Stimulated activated CD4-positive, alpha-beta T cell treated with anti-CD3 and anti-CD28 coated beads, Interleukin-15, amount 100 ng/mL, for 1 hour (primary cell): ENCODE results near the gene TPR.
"Not testable (repeated sequence)": the region's sequence is repeated elsewhere in the genome, so short reads cannot be mapped to it uniquely, and the experiment has no call there.

Experiments used
- DNase-seq, 2 donors: peaks; one replicate each; pipeline ENCODE4 v3.0.0-alpha.2; 2020; ENCODE audit warnings: low read depth in 1 of 2, low spot score in 1 of 2

The TPR gene

DNA sequence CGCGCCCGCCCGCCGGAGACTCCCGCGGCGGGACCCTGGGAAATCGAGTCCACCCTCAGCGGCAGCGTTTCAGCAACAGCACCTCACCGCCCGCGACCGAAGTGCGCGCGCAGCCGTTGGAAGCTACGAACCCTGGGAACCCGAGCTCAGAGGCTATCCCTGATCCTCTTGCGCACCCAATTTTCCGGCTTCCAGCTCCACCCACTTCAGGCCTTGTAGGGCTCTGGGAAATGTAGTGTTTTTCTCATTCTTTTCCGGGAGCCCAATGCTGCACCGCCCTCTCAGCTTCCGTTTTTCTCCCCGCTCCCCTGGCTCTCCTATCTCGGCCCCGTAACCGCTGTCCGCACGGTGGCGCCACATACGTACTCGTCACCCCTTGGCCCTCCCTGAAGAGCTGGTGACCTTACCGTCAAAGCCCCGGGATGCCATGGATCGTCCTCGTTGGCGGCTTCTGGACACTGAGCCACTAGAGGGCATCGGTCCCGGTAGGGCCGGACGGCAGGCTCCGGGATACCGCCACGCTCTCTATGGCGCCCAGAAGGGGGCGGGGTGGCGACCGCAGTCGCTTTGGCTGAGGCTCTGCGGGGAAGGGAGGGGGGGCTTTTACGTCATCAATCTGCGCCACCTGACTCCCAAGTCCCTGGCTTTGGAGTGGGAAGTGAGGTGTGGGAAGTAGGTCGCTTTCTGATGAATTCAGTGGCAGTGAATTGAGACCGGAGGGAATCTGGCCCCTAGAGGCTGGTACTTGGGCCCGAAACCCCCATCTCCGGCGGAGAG, at the start of gene TPR, which contains the start of gene ODR4:
TSS of gene TPR (minus strand) at position 102 of the 777 bp plus-strand sequence. CDS start 225 bp downstream, outside the sequence.
TSS of gene ODR4 (plus strand) at position 687 of the 777 bp plus-strand sequence. CDS start 3,948 bp downstream, outside the sequence.
- peak; percentile 86 to 93 for DNase-seq

DNA sequence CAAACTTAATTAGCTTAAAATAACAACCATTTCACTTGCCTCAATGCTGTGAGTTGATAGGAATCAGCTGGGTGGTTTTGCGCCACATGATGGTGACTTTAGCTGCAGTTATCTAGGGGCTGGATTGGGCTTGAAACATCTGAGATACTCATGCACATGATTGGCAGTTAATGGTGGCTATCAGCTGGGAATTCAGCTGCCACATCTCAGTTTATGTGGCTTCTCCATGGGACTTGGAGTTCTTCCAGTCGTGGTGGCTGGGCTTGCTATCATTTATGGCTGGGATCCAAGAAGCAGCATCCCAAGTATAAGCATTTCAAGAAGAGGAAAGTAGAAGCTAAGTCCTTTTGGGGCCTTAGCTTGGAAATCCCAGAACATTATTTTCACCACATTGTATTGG, 49.5 kb upstream of the TPR start:
- no peak for DNase-seq

DNA sequence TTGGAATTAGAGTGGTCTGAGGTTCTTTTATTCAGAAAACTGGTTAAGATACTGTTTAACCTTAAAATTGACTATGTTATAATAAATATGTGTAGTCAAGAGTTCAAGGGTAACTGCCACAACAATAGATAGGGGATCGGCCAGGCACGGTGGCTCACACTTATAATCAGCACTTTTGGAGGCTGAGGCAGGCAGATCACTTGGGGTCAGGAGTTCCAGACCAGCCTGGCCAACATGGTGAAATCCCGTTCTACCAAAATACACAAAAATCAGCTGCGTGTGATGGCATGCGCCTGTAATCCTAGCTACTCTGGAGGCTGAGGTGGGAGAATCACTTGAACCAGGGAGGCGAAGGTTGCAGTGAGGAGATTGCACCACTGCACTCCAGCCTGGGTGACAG, 46.4 kb upstream of the TPR start:
- DNase-seq: no peak

DNA sequence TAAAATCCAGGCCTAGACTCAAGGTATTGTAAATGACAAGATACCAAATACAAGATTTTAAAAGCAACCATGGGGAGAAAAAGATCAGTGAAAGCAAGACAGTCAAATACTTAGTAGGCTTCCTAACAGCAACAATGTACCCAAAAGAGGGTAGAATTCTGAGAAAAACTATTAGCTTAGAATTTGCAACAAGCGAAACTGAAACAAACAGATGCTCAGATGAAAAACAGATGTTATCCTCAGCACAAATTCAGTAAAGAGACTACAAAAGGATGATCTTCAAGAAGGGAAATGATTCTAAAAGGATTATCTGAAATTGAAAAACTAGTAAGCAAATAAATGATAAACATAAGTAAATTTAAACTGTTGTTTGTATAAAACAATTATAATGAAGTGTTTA, 45.9 kb upstream of the TPR start:
- DNase-seq: no peak

DNA sequence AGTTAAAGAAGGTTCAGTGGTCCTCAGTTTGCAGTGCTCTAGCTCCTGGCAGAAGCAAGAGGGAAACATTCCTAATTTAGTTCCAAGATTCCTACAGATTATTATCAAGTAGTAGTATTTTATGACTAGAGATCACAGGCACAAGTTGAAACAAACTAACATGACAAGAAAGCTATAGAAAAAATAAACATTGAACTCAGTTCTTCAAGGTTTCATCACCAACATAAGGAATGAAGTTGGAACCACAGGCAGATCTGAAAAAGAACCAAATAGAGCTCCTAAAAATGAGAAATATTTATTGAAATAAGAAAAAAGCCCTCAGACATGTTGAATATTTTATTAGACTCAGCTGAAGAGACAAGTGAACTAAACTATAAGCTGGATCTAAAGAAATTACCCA, 45.3 kb upstream of the TPR start:
- no peak for DNase-seq

DNA sequence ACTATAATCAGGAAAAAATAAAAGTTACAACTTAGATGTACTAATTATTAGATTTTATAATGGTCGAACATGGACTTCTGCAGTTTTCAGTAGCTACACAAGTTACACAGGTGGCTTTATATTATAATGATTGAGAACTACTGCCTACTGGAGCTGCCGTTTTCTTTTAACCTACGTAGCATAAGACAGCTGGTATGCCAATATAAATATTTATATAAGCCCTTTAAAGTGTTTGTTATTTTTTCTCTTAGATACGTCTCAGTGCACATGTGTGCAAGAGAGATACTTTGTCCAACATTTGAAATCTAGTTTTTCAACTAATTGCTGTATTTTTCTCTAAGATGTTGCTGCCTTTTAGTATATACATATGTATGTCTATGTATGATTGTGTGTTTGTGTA, 43.5 kb upstream of the TPR start:
- DNase-seq: no peak

DNA sequence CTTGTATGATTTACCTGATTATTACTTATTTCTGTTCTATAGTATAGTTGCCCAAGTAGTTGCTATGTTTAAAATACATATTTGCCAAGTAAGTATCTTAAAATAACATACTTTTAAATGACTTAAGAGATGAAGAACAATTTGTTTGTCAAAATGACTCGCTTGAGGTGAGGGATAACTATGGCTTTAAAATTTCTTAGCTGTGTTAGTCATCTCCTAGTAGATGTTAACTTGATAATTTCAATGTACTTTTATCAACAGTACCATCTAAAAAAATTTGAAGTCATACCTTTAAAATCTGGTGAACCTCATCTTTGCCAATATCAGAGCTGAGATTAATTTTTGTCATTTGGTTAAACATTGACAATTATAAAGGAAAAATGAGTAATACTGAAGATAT, 38.3 kb upstream of the TPR start:
- no peak for DNase-seq

DNA sequence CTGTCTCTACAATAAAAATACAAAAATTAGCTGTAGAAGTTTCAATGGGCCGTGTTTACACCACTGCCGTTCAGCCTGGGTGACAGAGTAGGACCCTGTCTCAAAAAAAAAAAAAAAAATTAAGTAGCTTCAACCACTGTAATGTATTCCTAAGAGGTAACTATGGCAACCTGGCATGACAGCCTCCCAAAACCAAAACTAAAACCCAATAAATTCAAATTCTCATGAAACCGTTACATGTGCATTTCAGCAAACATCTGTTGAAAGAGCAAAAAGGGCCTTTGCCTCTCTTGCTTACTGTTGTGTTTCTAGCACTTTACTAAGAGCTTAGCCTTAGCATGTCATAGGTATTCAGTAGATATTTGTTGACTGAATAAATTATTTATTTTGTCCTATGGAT, 34.0 kb upstream of the TPR start:
- no peak for DNase-seq

DNA sequence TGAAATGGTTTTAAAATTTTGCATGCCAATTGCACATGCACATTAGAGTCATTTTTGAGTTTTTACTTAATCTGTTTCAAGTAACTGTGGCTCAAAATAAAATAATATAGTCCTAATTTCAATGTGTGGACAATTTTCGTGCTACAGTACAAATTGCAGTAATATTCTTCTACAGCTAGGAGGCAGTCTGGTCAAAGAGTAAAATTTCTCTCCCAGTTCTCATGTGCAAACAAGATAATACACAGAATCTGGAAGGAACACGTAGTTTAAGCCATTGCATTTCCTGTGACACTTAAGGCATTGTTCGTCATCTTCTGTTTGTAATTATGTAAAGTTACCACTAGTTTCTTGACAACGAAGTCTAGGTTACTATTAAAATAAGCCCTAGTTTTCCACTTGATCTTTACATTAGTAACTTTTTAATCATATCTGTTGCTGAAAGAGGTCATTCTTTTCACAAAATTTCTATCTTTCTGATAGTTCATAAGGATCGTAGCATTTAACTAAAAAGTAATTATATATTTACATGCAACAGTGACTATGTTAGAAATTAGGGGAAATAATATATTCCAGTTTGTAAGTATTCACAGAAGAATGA, 29.5 kb upstream of the TPR start:
- no peak for DNase-seq

DNA sequence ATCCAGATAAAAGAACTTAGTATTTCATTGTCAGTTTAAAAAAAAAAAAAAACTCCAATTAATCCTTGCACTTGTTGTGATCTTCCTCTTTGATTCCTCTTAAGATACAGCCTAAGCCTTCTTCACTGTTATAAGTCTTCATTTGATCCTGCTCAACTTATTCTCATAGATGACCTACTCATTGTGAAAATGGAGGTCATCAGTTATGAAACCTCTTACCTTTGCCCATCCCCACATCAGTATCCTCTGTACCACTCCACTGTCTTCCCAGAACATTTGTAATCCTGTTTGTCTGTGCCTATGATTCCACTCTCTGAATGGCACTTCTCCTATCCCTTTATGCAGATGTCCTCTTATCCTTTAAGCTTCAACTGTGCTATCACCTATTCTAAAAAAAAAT, 28.6 kb upstream of the TPR start:
- no peak for DNase-seq

DNA sequence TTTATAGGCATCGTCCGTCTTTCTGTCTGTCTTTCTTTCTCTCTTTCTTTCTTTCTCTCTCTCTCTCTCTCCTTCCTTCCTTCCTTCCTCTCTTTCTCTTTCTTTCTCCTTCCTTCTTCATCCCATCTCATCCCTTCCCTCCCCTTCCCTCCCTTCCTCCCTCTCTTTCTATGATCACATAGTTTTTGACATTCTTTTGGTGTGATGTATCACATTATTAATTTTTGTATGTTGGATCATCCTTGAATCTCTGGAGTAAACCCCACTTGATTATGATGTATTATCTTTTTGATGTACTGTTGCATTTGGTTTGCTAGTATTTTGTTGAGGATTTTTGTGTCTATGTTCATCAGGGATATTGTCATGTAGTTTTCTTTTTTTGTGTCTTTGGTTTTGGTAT, 26.4 kb upstream of the TPR start:
- not testable (repeated sequence) for DNase-seq

DNA sequence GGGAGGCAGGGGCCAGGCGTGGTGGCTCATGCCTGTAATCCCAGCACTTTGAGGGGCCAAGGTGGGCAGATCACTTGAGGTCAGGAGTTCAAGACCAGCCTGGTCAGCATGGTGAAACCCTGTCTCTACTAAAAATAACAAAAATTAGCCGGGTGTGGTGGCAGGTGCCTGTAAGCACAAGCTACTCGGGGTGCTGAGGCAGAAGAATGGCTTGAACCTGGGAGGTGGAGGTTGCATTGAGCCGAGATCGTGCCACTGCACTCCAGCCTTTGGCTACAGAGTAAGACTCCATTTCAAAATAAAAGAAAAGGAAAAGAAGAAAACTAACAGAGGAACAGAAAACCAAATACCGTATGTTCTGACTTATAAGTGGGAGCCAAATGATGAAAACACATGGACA, 17.7 kb upstream of the TPR start:
- not testable (repeated sequence) for DNase-seq

DNA sequence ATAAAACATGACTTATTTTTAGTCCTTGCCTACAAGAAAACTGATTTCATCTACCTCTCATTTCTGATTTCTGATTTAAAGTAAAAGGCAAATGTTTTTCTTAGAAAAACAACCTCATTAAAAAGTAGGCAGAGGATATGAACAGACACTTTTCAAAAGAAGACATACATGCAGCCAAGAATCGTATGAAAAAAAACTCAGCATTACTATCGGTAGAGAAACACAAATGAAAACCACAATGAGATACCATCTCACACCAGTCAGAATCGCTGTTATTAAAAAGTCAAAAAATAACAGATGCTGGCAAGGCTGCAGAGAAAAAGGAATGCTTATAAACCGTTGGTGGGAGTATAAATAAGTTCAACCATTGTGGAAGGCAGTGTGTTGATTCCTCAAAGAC, 16.8 kb upstream of the TPR start:
- no peak for DNase-seq

DNA sequence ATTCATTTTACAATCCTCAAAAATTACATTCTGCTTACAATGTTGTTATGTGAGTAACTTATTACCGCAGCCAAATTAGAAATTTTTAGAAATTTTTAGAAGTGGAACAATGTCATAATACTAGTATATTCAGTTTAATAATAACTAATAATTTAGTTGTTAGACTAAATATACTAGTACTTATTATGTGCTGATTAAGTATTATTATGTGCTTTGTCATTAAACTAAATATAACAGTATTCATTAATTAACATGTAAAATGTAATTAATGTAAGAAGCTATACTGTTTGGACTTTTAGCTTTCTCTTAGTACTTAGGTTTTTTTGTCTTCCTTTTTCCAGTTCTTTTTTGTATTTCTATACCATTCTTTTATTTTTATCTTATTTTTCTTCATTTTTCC, 15.9 kb upstream of the TPR start:
- no peak for DNase-seq

DNA sequence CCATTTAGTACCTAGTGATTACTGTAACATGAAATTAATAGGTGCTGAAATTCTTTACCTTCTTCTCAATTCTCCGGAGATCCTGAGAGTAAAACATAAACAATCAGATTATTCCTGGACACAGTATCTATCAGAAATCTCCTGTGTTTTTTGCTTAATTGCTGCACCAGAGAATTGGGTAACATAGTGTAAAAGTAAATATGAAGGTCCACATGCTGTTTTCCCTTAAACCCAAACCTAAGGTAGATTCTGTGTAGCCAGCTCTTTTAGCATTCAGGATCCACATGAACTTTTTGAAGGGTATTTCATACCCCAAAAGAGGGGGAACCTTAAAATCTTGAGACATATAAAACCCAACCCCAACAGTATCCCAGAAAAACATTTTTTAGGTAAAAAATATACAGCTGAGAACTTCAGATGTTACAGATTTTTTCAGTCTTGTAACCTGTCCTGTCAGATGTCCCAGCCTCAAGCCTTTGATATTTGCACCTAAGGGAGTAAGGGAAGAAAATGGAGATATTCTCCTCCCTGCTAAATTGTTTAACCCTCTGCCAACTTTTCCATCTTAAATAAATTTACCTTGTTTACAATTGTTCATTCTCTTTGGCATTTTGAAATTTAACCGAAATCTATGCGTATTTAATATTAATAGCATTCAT, 11.8 kb upstream of the TPR start:
- no peak for DNase-seq

DNA sequence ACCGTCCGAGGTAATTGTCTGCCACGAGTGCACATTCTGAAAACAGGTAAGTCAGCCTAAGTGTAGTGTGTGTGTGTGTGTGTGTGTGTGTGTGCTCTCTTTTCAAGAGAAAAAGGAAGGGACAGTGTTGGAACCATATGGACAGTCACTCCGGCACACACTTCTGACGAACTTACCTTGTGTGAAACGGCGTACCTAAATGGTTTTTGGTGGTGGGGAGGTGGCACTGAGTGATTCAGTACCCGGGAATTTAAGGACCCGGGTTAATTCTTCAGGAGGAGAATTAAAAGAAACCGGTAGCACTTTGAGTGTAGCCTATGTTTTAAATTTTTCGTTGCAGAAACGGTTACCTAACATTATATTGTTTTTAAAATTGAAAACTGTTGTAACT, 871 bp upstream of the TPR start:
- DNase-seq: no peak

DNA sequence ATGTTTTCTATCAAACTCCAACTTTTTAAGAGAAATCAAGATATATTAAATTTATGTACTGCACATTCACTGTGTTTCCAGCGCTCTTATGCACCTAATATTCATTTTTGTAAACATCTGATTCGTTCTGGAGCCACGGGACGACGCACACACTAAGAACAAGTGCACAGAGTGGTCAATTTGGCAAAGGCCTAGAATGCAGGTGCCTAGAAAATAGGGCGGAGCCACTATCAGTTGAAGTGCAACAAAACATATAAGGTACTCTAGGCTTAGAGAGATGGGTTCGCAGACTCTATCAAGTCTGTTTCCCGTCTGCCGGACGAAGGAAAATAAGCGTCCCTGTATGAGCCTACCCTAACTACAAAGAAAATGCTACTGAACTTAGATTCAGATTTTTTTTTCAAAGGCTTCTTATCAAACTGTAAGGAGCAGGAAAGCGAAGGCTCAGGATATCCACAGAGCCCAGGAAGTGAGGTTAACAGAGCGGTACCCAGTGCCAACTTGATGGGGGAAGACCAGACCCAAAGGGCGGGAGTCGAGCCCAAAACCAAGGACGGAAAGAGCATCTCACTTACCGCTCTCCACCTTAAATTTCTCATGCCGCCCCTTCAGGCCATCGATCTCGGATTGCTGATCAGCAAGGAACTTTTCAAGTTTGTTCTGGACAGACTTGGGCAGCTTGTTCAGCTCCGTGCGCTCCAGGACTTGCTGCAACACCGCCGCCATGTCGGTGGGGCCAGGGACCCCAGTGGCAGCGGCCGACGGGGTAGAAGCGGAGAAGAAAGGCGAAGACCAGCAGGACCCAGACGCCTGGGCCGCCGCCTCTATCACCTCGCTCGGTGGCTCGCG, 526 bp downstream of the TPR start:
- DNase-seq: no peak

DNA sequence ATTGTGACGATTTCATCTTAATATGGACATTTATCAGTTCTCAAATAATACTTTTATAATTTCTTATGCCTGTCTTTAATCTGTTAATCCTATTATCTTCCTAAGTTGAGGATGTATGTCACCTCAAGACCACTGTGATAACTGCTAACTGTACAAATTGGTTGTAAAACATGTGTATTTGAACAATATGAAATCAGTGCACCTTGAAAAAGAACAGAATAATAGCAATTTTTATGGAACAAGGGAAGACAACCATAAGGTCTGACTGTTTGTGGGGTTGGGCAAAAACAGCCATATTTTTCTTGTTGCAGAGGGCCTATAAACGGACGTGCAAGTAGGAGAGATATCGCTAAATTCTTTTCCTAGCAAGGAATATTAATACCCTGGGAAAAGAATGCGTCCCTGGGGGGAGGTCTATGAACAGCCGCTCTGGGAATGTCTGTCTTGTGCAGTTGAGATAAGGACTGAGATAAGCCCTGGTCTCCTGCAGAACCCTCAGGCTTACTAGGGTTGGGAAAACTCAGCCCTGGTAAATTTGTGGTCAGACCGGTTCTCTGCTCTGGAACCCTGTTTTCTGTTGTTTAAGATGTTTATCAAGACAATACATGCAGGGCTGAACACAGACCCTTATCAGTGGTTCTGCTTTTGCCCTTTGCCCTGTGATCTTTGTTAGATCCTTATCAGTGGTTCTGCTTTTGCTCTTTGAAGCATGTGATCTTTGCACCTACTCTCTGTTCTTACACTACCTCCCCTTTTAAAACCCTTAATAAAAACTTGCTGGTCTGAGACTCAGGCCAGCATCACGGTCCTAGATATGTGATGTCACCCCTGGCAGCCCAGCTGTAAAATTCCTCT, 27.0 kb downstream of the TPR start:
- DNase-seq: not testable (repeated sequence)

DNA sequence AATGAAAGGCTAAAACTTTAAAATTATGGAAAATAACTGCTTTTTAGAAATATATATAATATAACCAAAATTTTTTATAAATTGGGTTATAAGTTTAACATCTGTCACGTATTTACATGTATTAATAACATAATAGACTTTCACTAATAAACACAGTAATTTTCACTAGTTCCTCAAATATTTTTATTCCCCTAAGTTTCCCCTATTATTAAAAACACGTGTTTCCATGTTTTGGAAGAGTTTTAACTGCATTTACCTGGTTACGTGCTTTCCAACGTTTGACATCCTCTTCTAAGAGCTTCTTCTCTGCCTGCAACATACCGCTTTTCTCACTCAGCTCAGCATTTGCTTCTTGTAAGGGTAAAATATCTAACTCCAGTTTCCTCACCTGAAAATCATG, 34.3 kb downstream of the TPR start:
- no peak for DNase-seq

DNA sequence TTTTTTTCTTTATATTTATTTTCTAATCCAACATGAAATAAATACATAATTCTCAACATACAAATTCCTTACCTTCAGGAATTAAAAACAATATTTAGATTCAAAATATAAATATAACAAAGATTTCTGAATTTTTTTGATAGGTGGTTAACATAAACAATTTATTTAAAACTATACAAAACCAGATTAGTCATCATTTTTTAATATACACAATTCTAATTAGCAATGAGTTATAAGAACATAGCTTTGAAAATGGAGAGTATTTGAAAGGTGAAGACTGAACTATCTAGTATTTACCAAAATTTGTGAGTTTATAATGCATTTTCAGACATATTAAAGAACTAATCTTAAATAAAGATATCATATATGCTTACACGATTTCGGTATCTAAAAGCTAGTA, 37.5 kb downstream of the TPR start:
- no peak for DNase-seq

DNA sequence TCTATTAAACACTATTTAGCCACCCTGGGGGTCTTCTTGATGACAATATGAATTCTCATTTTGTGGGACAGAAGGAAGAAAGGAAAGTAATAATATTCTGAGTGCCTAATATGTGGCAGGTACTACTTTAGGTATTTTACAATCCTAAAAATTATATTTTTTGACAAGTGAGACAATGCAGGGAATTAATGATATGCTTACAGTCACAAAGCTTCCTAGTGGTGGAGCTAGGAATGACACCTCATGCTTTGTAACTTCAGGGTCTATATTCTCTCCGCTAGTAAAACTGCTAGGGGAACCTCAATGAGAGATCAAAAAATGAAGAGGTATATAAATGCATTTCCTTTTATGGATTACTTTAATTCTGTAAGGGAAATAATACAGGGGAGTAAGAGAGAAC, 44.3 kb downstream of the TPR start:
- DNase-seq: no peak
